AG09309 (cell line): ENCODE results near the gene INPP5A.

Experiments used
- DNase-seq: peaks from one replicate; pipeline ENCODE4 v3.0.0-alpha.2; 2010; ENCODE audit warnings: low read depth
- H3K4me3 ChIP-seq: 2 replicates; pipeline ENCODE4 v1.5.1; 2011; ENCODE audit warnings: mild to moderate bottlenecking, low read depth, low read length, moderate library complexity; ENCODE audit not compliant: control insufficient read depth
- TF ChIP-seq, protein P1 (sequence below): IDR thresholded peaks from 2 replicates; pipeline ENCODE4 v1.5.1; 2011; ENCODE audit warnings: mild to moderate bottlenecking, low read depth, low read length, inconsistent platforms; ENCODE audit not compliant: insufficient read depth, control insufficient read depth; ENCODE audit errors: missing control alignments

Gene INPP5A

GRCh38 chr10:132556994-132557441 lies 19.4 kb downstream of the INPP5A start:
- TF ChIP-seq, protein P1, sequence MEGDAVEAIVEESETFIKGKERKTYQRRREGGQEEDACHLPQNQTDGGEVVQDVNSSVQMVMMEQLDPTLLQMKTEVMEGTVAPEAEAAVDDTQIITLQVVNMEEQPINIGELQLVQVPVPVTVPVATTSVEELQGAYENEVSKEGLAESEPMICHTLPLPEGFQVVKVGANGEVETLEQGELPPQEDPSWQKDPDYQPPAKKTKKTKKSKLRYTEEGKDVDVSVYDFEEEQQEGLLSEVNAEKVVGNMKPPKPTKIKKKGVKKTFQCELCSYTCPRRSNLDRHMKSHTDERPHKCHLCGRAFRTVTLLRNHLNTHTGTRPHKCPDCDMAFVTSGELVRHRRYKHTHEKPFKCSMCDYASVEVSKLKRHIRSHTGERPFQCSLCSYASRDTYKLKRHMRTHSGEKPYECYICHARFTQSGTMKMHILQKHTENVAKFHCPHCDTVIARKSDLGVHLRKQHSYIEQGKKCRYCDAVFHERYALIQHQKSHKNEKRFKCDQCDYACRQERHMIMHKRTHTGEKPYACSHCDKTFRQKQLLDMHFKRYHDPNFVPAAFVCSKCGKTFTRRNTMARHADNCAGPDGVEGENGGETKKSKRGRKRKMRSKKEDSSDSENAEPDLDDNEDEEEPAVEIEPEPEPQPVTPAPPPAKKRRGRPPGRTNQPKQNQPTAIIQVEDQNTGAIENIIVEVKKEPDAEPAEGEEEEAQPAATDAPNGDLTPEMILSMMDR, result no peak

DNA sequence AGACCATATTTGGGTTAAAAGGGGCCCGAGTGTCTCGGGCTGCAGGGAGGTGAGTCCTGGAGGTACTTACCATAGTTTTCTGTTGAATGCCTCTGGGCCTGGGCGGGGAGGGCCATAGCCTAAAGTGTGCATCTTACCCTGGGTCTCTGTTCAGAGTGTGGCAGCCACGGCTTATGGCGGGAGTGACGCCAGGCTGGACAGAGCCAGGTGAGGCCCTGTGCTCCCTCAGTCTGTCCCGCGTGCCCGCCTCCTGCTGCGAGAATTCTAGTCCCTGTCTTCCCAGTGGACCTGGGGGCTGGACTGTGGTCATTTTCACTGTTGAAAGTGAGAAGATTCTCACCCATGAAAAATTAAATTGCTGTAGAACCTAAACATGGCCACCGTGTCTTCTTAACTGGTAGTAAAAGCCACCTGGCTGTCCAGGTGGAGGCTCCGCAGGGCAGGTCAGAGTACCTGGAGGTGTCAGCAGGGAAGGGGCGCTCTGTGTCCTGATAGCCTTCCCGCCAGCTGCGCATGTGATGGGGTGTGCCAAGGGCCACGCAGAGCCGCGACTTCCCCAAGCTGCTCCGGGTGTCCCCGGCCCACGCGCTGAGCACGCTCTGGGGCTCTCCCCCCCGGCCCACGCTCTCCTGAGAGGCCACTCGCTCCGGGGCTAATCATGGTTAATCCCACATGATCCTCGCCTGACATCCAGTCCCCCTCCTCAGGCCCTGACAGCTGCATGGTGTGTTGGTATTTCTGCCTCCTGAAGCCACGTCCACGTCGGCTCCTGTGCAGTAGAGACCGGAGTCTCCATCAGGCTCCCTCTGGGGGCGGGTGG lies 20.3 kb downstream of the INPP5A start:
- no peak for DNase-seq
- H3K4me3 ChIP-seq, result no peak overlapping the region
- TF ChIP-seq, protein P1, result no peak

More at GRCh38 chr10:132556994-132557441, 19.4 kb downstream of the INPP5A start:
- DNase-seq, result no peak
- no peak overlapping the region for H3K4me3 ChIP-seq

DNA sequence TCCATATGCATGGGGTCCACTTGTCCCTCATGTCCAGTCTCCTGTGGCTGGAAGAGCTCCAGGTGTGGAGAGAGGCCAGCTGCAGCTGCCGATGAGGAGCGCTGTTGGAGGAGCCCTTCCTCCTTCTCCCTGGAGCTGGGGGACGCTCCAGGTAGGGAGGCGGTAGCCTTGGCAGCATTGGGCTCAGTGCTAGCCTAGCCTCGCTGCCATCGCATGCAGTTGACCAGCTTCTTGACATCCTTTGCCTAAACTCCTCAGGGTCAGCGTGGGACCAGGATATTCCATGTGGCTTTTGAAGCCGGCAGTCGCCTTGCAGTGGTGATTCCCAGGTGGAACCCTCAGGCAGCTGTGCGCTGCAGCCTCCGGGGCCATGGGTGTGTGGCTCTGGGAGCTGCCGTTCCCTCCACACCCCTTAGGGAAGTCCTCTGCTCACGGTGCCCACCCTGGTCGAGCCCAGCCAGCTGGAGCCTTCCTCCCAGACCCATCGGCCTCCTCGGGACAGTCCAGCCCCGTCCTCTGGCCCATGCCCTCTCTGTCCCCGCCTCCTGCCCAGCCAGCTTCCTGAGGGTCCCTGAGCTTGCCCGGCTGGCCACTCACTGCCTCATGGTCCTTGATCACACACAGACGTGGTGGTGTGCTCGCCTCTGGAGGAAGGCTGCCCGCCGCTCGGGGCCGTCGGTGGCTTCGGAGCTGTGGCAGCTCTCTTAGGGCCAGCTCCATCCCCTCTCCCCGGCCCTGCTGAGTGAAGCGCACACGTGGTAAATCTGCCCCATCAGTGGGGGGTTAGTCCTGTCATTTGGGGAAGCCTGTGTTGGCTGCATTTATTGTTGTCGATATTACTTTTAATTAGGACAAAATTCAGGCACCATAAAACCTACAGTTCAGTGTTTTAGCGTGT lies 21.2 kb downstream of the INPP5A start:
- no peak overlapping the region for H3K4me3 ChIP-seq
- DNase-seq, result no peak
- TF ChIP-seq, protein P1, result no peak

DNA sequence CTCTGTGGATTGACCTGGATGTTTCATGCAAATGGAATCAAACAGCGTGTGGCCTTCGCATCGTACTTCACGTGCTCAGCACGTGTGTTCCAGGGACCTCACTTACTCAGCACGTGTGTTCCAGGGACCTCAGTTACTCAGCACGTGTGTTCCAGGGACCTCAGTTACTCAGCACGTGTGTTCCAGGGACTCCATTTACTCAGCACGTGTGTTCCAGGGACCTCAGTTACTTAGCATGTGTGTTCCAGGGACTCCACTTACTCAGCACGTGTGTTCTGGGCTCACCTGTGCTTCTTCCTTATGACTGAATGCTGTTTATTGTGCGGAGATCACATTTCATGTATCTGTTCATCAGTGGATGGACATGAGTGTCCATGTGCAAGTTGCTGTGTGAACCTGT lies 22.0 kb downstream of the INPP5A start:
- no peak for DNase-seq
- TF ChIP-seq, protein P1, result no peak

GRCh38 chr10:132560241-132560731 lies 22.7 kb downstream of the INPP5A start:
- no peak for DNase-seq
- TF ChIP-seq, protein P1, result no peak

More for the DNA sequence above, 22.0 kb downstream of the INPP5A start:
- H3K4me3 ChIP-seq, result no peak overlapping the region

GRCh38 chr10:132562177-132562915 lies 24.8 kb downstream of the INPP5A start:
- no peak for DNase-seq
- TF ChIP-seq, protein P1, result no peak
- no peak overlapping the region for H3K4me3 ChIP-seq

More at GRCh38 chr10:132560241-132560731, 22.7 kb downstream of the INPP5A start:
- H3K4me3 ChIP-seq, result no peak overlapping the region
